ENCODE measurements around the gene ECT2.
"Not testable (repeated sequence)": the region's sequence is repeated elsewhere in the genome, so short reads cannot be mapped to it uniquely, and the experiment has no call there.

ECT2 gene

DNA sequence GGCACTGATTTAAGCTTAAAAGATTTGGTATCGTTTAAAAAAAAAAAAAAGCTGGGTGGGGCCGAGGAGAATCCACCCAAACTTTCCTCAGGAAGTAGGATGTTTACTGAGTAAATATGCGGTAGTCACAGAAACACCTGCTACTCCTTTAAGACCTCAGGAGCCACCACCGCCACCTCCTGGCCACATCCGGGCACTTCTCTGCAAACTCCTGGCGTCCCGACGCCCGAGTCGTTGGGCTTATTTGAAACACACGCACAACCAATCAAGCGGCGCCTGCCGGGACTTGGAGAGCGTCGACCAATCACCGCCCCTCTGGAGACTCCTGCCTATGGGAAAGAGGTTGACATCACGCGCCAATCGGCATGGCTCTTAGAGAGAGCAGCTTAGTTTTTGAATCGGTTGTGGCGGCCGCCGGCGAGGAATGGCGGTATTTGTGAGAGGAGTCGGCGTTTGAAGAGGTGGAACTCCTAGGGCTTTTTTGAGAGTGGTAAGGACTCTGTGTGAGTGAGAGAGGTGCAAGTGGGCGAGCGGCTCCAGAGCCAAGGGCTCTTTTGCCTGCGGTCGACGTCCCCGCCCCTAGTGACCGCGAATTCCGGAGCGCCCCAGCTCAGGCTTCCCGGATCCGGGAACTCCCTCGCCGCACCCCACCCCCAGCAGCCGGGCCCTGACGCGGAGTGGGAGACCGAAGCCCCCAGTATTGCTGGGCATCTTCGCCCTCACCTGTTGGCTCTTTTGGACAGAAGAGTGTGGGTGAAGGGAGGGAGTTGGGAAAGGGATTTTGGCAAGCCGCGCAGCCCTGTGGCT is at the start of gene ECT2:
ECT2 (plus strand) TSS at position 359 of the 807 bp plus-strand sequence. CDS start 3,805 bp downstream, outside the sequence.
- Mint-ChIP-seq H3K4me1 (peaks cover 31% of the 10 kb centered on the region), H3K27ac (peak within 1 kb of the TSS; percentile 99), H3K4me3 (peak within 1 kb of the TSS; percentile 97)

GRCh38 chr3:172700936-172701455 is 49.5 kb upstream of the ECT2 start:
- peaks cover 21% of the 10 kb centered on the region for H3K4me1 Mint-ChIP-seq
- no peak for TF ChIP-seq CTCF (IDR thresholded peaks at IDR 0.05)
- no peak overlapping the region for H3K4me3 Mint-ChIP-seq
- H3K27me3 Mint-ChIP-seq (ENCODE audit: low read depth, poor library complexity), result no peaks in the 10 kb centered on the region
- no peak for DNase-seq
- H3K9me3 Mint-ChIP-seq, result no peaks in the 10 kb centered on the region
- no peaks in the 10 kb centered on the region for H3K36me3 Mint-ChIP-seq (ENCODE audit: low read depth)
- peak overlapping the region; percentile 6 for H3K27ac Mint-ChIP-seq

More for the DNA sequence above, at the start of gene ECT2:
- peak; percentile 55 for TF ChIP-seq CTCF (IDR thresholded peaks at IDR 0.05)
- peaks cover 28% of the 10 kb centered on the region for H3K36me3 Mint-ChIP-seq (ENCODE audit: low read depth)
- peak; percentile 93 for DNase-seq
- H3K27me3 Mint-ChIP-seq (ENCODE audit: low read depth, poor library complexity), result peaks cover 2% of the 10 kb centered on the region
- H3K9me3 Mint-ChIP-seq, result no peaks in the 10 kb centered on the region

- no peak for TF ChIP-seq CTCF (IDR thresholded peaks at IDR 0.05)
- peak overlapping the region; percentile 6 for H3K27ac Mint-ChIP-seq
- no peaks in the 10 kb centered on the region for H3K36me3 Mint-ChIP-seq (ENCODE audit: low read depth)
- H3K4me1 Mint-ChIP-seq, result peaks cover 21% of the 10 kb centered on the region
- no peaks in the 10 kb centered on the region for H3K27me3 Mint-ChIP-seq (ENCODE audit: low read depth, poor library complexity)
- H3K4me3 Mint-ChIP-seq, result no peak overlapping the region
- no peak for DNase-seq
- H3K9me3 Mint-ChIP-seq, result no peaks in the 10 kb centered on the region
These were observed 48.8 kb upstream of the ECT2 start for GRCh38 chr3:172701751-172702150.

- DNase-seq, result no peak
- Mint-ChIP-seq H3K4me3 (no peak overlapping the region), H3K27me3 (ENCODE audit: low read depth, poor library complexity) (no peaks in the 10 kb centered on the region), H3K9me3 (no peaks in the 10 kb centered on the region), H3K36me3 (ENCODE audit: low read depth) (no peaks in the 10 kb centered on the region), H3K27ac (peak overlapping the region; percentile 6), H3K4me1 (peaks cover 26% of the 10 kb centered on the region)
- no peak for TF ChIP-seq CTCF (IDR thresholded peaks at IDR 0.05)
These were observed 48.3 kb upstream of the ECT2 start for GRCh38 chr3:172702256-172702655.

- not testable (repeated sequence) for H3K36me3 Mint-ChIP-seq (ENCODE audit: low read depth); H3K9me3 Mint-ChIP-seq; H3K27ac Mint-ChIP-seq; H3K4me3 Mint-ChIP-seq; DNase-seq; H3K27me3 Mint-ChIP-seq (ENCODE audit: low read depth, poor library complexity)
- H3K4me1 Mint-ChIP-seq, result peaks cover 26% of the 10 kb centered on the region
These were observed 47.8 kb upstream of the ECT2 start for GRCh38 chr3:172702731-172703130.

- no peak for TF ChIP-seq CTCF (IDR thresholded peaks at IDR 0.05)
- Mint-ChIP-seq H3K36me3 (ENCODE audit: low read depth) (no peaks in the 10 kb centered on the region), H3K27me3 (ENCODE audit: low read depth, poor library complexity) (no peaks in the 10 kb centered on the region), H3K4me3 (no peak overlapping the region), H3K9me3 (no peaks in the 10 kb centered on the region), H3K27ac (no peak overlapping the region), H3K4me1 (peaks cover 20% of the 10 kb centered on the region)
- no peak for DNase-seq
These were observed 46.5 kb upstream of the ECT2 start for GRCh38 chr3:172704001-172704400.
